Neural progenitor cell (in vitro differentiated cells): ENCODE measurements around the gene LYRM2. TPM values are rescaled to one million over a fixed set of nuclear protein-coding genes. Genes with fewer than 3 reads are reported as not detected.

Experiments used
- DNase-seq: peaks from one replicate; pipeline ENCODE4 v3.0.0-alpha.2; 2016; ENCODE audit warnings: low spot score
- H2AFZ ChIP-seq: fragments of 200-600 bp; sonication (generic); replicated peaks from 2 replicates; pipeline ENCODE4 v1.6.1; 2016; ENCODE audit warnings: antibody characterized with exemption
- H3F3A ChIP-seq: fragments of 200-600 bp; sonication (generic); 2 replicates; pipeline ENCODE4 v1.6.1; 2016; ENCODE audit warnings: antibody characterized with exemption, low read depth
- H3K27ac ChIP-seq: fragments of 200-600 bp; sonication (generic); 2 replicates; pipeline ENCODE4 v1.5.1; 2016; ENCODE audit warnings: mild to moderate bottlenecking
- H3K27me3 ChIP-seq: fragments of 200-600 bp; sonication (generic); 2 replicates; pipeline ENCODE4 v1.6.1; 2016; ENCODE audit warnings: mild to moderate bottlenecking, moderate library complexity
- H3K36me3 ChIP-seq: fragments of 200-600 bp; sonication (generic); 2 replicates; pipeline ENCODE4 v1.5.1; 2016
- H3K4me1 ChIP-seq: fragments of 200-600 bp; sonication (generic); 2 replicates; pipeline ENCODE4 v1.6.1; 2016; ENCODE audit warnings: mixed run types
- H3K4me2 ChIP-seq: fragments of 200-600 bp; sonication (generic); 2 replicates; pipeline ENCODE4 v1.6.1; 2016
- H3K4me3 ChIP-seq: fragments of 200-600 bp; sonication (generic); 2 replicates; pipeline ENCODE4 v1.5.1; 2016
- H3K79me2 ChIP-seq: fragments of 200-600 bp; sonication (generic); 2 replicates; pipeline ENCODE4 v1.6.1; 2016; ENCODE audit warnings: low read depth
- H3K9ac ChIP-seq: fragments of 200-600 bp; sonication (generic); 2 replicates; pipeline ENCODE4 v1.6.1; 2016
- H3K9me3 ChIP-seq: fragments of 200-600 bp; sonication (generic); 2 replicates; pipeline ENCODE4 v1.5.1; 2016; ENCODE audit warnings: low read depth
- H4K20me1 ChIP-seq: fragments of 200-600 bp; sonication (generic); 2 replicates; pipeline ENCODE4 v1.6.1; 2016; ENCODE audit warnings: low read depth
- H3K27ac Mint-ChIP-seq: 3 replicates; pipeline ENCODE4 v1.8.0; 2021; ENCODE audit warnings: mixed read lengths
- H3K27me3 Mint-ChIP-seq: 2 replicates; pipeline ENCODE4 v1.8.0; 2022; ENCODE audit warnings: low read depth, mild to moderate bottlenecking, inconsistent platforms, moderate library complexity, mixed read lengths; ENCODE audit not compliant: insufficient read depth
- H3K36me3 Mint-ChIP-seq: 3 replicates; pipeline ENCODE4 v1.8.0; 2021; ENCODE audit warnings: mixed read lengths
- H3K4me1 Mint-ChIP-seq: 3 replicates; pipeline ENCODE4 v1.8.0; 2021; ENCODE audit warnings: mixed read lengths
- H3K4me3 Mint-ChIP-seq: 3 replicates; pipeline ENCODE4 v1.8.0; 2021; ENCODE audit warnings: mild to moderate bottlenecking, moderate library complexity, mixed read lengths
- H3K9me3 Mint-ChIP-seq: 3 replicates; pipeline ENCODE4 v1.8.0; 2020; ENCODE audit warnings: mixed read lengths
- EZH2 ChIP-seq: fragments of 200-600 bp; sonication (generic); IDR thresholded peaks from 2 replicates; pipeline ENCODE4 v1.6.1; 2017; ENCODE audit warnings: antibody characterized with exemption, mild to moderate bottlenecking, moderate library complexity
- EZH2phosphoT487 ChIP-seq: fragments of 200-600 bp; sonication (generic); IDR thresholded peaks from 2 replicates; pipeline ENCODE4 v1.6.1; 2017; ENCODE audit warnings: antibody characterized with exemption
- total RNA-seq: library from RNA; depleted of rRNA; stranded (reverse); fragments of >200 nt; gene quantifications from 2 replicates; pipeline ENCODE4 v1.2.3, GENCODE V29; 2015; ENCODE audit warnings: low replicate concordance
- TF ChIP-seq, protein P1 (sequence below): fragments of 200-600 bp; sonication (generic); IDR thresholded peaks from 2 replicates; pipeline ENCODE4 v1.5.1; 2017; ENCODE audit warnings: antibody characterized with exemption, mild to moderate bottlenecking

Gene LYRM2
- total RNA-seq, 1 donor from 2014 or later, result 37.1 TPM

DNA sequence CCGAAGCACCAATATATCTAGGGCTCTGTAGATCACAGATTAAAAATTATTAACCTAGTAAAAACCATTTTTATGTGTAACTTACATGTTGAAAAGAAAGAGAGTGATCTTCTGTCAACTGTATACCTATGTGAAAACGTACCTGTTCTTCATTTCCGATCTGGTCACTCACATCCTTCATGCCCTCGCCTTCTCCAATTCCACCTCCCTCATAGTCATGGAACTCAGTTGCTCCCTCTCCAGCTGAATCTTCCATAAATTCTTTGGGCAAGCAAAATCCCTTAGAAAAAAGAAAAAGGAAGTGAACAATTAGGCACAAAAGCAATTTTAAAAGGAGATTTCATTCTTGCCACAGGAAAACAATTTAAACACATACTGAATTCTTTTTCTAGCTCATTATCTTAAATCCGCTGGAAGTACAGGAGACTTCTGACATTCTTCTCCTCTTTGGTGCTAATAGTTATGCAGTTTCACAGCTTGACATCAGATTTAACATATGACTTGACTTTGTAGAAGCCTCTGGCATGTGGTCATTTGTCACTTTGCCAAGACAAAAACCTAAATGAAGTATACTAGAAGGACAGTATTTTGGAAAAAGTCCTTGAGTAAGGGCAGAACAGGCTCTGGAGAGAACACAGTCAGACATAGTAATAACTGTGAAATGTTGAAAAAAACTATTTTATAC lies 29.5 kb upstream of the LYRM2 start:
- no peaks in the 10 kb centered on the region for H3K79me2 ChIP-seq
- H3K4me3 Mint-ChIP-seq, result no peak overlapping the region

DNA sequence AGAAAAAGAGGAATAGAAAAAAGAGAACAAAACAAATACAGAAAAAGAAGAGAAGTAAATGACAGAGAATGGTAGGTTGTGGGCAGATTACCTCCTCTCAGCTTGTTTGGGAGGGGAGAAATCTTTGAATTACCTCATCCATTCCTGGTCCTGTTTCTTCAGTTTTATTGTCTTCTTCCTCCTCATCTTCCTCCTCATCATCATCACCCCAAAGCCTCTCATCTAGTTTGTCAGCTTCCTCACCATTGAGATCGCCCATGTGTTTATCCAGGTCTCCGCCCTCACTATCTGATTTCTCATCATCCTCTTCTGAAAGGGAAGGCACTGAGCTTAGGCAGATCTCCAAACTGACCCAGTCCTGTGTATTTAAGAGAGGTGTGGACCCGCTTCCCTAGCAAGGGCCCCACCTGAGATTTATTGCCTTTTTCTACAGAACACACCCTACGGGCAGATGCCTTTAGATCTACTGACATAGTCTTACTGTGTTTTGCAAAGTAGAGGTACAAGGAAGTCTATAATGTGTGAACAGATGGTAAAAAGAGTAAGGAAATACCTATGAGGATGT lies 24.2 kb upstream of the LYRM2 start:
- Histone ChIP-seq H3K9ac (no peak overlapping the region), H4K20me1 (no peaks in the 10 kb centered on the region), H3K9me3 (no peaks in the 10 kb centered on the region), H3K4me3 (no peak overlapping the region), H2AFZ (no peak overlapping the region), H3K4me1 (no peaks in the 10 kb centered on the region), H3F3A (no peaks in the 10 kb centered on the region), H3K36me3 (peaks cover 13% of the 10 kb centered on the region), H3K27me3 (no peaks in the 10 kb centered on the region), H3K79me2 (no peaks in the 10 kb centered on the region), H3K4me2 (no peak overlapping the region), H3K27ac (no peak overlapping the region)
- DNase-seq, result no peak
- Mint-ChIP-seq H3K27me3 (peaks cover 3% of the 10 kb centered on the region), H3K36me3 (peaks cover 32% of the 10 kb centered on the region), H3K9me3 (no peaks in the 10 kb centered on the region), H3K27ac (no peak overlapping the region), H3K4me3 (no peak overlapping the region), H3K4me1 (no peaks in the 10 kb centered on the region)
- TF ChIP-seq EZH2phosphoT487 (no peak), EZH2 (no peak)
- TF ChIP-seq, protein P1, sequence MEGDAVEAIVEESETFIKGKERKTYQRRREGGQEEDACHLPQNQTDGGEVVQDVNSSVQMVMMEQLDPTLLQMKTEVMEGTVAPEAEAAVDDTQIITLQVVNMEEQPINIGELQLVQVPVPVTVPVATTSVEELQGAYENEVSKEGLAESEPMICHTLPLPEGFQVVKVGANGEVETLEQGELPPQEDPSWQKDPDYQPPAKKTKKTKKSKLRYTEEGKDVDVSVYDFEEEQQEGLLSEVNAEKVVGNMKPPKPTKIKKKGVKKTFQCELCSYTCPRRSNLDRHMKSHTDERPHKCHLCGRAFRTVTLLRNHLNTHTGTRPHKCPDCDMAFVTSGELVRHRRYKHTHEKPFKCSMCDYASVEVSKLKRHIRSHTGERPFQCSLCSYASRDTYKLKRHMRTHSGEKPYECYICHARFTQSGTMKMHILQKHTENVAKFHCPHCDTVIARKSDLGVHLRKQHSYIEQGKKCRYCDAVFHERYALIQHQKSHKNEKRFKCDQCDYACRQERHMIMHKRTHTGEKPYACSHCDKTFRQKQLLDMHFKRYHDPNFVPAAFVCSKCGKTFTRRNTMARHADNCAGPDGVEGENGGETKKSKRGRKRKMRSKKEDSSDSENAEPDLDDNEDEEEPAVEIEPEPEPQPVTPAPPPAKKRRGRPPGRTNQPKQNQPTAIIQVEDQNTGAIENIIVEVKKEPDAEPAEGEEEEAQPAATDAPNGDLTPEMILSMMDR, result no peak

More for the DNA sequence above, 29.5 kb upstream of the LYRM2 start:
- H3F3A ChIP-seq, result no peaks in the 10 kb centered on the region
- no peaks in the 10 kb centered on the region for H3K27me3 ChIP-seq
- H3K9me3 ChIP-seq, result no peaks in the 10 kb centered on the region
- no peaks in the 10 kb centered on the region for H4K20me1 ChIP-seq
- TF ChIP-seq EZH2phosphoT487 (no peak), EZH2 (no peak)
- TF ChIP-seq, protein P1, result no peak
- H3K27ac ChIP-seq, result peak overlapping the region; percentile 55
- Mint-ChIP-seq H3K27ac (no peak overlapping the region), H3K4me1 (peaks cover 2% of the 10 kb centered on the region), H3K27me3 (peaks cover 2% of the 10 kb centered on the region), H3K9me3 (no peaks in the 10 kb centered on the region), H3K36me3 (peaks cover 21% of the 10 kb centered on the region)
- no peak overlapping the region for H3K4me3 ChIP-seq
- no peak overlapping the region for H3K4me2 ChIP-seq
- peaks cover 24% of the 10 kb centered on the region for H3K36me3 ChIP-seq
- no peak for DNase-seq
- H2AFZ ChIP-seq, result no peak overlapping the region
- no peak overlapping the region for H3K9ac ChIP-seq
- H3K4me1 ChIP-seq, result no peaks in the 10 kb centered on the region

DNA sequence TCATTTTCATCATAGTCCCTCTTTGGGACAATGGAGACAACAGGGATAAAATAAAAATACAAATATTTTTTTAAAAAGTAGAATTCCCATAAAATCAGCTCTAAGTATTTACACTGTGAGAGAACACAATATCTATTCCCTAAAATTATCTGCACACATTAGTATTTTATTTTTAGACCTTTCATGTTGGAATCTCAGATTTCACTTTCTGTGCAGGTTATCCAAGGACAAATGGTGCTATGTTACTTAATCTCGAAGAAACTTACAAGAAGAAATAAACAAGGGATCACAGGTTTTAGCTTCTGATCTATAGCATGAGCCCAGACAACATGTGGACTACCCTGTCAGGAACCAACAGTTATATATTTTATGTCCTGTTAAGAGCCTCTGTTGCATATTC lies 23.0 kb upstream of the LYRM2 start:
- peaks cover 32% of the 10 kb centered on the region for H3K36me3 Mint-ChIP-seq
- DNase-seq, result no peak
- Histone ChIP-seq H3K27me3 (no peaks in the 10 kb centered on the region), H3K27ac (no peak overlapping the region), H3K9ac (no peak overlapping the region), H4K20me1 (no peaks in the 10 kb centered on the region), H3K4me2 (no peak overlapping the region), H2AFZ (no peak overlapping the region), H3K79me2 (no peaks in the 10 kb centered on the region), H3K4me1 (no peaks in the 10 kb centered on the region), H3K4me3 (no peak overlapping the region), H3K9me3 (no peaks in the 10 kb centered on the region), H3F3A (no peaks in the 10 kb centered on the region), H3K36me3 (peaks cover under 1% of the 10 kb centered on the region)
- TF ChIP-seq, protein P1, result no peak
- TF ChIP-seq EZH2phosphoT487 (no peak), EZH2 (no peak)
- no peaks in the 10 kb centered on the region for H3K4me1 Mint-ChIP-seq
- no peaks in the 10 kb centered on the region for H3K9me3 Mint-ChIP-seq
- no peak overlapping the region for H3K4me3 Mint-ChIP-seq
- H3K27me3 Mint-ChIP-seq, result peaks cover 3% of the 10 kb centered on the region
- H3K27ac Mint-ChIP-seq, result no peak overlapping the region
